NT2/D1 (cell line): ENCODE data around the gene IGF2R.

Source experiments
- SUZ12 ChIP-seq: IDR thresholded peaks from 2 replicates; pipeline ENCODE4 v1.6.1; 2011; ENCODE audit not compliant: insufficient read length, insufficient read depth; ENCODE audit errors: extremely low read depth
- YY1 ChIP-seq: IDR thresholded peaks from 2 replicates; pipeline ENCODE4 v1.6.1; 2011; ENCODE audit not compliant: insufficient read length, insufficient read depth
- ZNF274 ChIP-seq: IDR thresholded peaks from 2 replicates; pipeline ENCODE4 v1.6.1; 2011; ENCODE audit warnings: mild to moderate bottlenecking, low read depth, low read length

GRCh38 chr6:159946912-159947311, 22.0 kb upstream of the IGF2R start:
- no peak for TF ChIP-seq YY1
- TF ChIP-seq ZNF274: no peak
- no peak for TF ChIP-seq SUZ12
